ENCODE results near the gene NFKBIA.
"Not testable (repeated sequence)": the region's sequence is repeated elsewhere in the genome, so short reads cannot be mapped to it uniquely, and the experiment has no call there.

NFKBIA gene

DNA sequence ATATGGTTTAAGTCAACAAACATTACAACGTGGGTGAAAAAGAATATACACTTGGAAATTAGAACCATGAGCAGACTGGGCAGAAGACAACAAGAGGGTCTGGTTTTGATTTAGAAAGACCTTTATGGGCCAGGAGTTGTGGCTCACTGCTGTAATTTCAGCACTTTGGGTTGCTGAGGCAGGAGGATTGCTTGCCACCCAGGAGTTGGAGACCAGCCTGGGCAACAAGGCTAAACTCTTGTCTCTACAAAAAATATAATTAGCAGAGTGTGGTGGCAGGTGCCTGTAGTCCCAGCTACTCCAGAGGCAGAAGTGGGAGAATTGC lies 2.7 kb upstream of the NFKBIA start:
- DNase-seq, result no peak

DNA sequence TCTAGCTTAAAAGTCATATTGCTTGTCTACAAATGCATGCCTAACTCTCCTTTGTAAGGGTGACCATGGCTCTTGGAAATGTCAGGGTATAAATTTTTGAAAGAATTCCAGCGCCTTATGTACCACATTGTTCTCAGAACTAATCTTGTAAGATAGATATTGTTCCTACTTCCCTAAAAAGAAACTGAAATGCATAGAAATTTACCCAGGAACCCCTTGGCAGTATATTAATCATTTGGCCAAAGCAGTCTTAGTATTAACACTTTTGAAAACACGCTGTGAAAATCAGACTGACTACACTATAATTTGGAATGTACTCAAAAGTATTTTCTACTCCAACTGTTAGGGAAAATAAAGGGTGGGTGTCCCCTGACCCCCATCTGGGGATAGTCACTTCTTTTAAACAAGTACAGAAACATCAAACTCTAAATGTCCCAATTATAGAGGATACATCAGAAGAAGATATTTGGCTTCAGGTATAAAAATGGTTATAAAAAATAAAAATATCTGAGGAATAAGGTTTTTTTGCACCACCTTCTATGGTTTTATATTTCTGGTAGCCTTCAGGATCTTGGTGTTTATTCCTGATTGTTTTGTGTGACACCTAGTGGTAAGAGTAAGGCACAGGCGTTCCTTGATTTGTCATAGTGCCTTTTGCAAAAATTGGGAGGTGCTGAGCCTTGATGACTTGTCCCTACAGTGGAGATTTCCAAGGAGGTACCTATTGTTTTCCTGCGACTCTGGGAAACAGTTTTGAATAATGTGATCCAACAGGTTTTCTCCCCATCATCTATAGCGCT lies 2.2 kb upstream of the NFKBIA start:
- peak; percentile 57 for DNase-seq

DNA sequence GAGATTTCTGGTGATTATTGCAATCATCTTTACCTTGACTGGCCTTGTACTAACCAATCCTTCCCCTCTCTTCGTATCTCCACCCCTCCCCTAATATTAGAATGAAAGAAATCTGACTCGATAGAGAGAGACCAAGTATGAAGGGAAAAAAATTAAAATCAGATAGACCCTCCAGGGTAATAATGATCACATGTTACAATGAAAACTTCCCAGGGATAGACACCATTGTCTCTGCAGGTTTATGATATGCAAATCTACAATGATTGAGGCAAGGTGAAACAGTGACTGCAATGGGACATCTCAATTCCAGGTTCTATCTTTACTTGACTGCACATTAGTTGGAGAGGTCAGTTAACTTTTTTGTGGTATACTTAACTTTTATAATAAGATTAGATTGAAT lies 1.5 kb upstream of the NFKBIA start:
- DNase-seq, result no peak

DNA sequence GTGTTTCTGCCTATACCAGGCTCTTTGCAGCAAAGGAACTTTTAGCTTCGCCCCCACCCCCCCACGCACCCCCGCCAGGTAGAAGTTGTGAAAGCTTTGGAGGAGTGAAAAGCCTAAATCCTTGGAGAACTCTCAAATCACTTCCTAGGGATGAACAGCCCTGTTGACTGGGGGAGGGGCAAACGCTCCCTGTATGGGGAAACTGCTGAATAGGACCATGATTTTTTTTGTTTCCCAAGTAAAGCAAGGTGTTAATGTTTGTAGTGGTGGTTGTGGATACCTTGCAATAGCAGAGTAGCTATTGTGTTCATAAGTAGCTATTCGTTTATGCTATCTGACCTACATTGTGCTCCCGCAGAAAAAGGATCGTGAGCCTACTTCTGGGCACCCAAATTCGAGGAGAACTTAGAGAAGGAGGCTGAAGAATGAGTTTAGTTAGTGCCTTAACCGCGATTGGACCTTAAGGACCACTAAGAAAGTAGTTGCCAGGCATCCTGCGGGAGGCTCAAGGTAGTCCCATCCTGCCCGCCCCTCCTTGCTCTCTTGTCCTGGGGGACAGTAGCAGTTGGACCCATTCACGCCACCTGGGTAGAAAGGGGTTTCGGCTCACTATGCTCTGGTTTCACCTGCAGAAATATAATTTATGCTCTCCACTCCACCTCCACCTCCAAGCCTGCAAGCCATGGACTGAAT lies 901 bp upstream of the NFKBIA start:
- DNase-seq, result no peak

DNA sequence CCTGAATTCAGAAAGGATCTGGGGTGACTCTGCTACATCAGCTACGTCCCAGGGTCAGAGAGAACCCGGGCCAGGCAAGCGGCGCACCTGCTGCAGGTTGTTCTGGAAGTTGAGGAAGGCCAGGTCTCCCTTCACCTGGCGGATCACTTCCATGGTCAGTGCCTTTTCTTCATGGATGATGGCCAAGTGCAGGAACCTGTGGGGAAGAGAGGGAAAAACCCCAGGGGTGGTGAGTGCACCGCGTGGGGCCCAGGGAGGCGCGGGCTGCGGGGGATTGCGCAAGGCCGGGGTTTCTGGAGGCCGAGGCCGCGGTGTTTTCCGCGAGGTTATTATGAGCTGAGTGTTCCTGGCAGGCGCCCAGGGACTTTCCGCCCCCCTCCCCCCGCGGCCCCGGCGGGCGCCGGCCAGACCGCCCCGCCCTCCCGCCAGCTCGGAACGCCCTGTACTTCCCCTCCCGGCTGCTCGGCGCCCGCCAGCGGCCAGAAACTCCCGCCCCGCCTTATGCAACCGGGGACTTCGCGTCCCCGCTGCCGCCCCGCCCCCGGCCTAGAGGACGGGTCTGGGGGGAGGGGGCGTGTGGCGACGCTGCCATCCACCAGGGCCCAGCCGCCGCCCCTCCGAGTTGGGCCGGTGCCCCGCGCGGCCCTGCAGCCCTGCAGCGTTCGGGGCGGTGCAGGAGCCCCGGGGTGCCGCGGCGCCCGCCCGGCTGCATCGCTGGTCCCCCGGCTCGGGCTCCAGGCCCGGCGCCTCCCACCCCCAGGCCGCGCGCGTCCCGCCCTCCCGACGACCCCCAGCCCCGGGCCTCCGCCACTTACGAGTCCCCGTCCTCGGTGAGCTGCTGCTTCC lies 723 bp downstream of the NFKBIA start:
- DNase-seq, result peak; percentile 94

DNA sequence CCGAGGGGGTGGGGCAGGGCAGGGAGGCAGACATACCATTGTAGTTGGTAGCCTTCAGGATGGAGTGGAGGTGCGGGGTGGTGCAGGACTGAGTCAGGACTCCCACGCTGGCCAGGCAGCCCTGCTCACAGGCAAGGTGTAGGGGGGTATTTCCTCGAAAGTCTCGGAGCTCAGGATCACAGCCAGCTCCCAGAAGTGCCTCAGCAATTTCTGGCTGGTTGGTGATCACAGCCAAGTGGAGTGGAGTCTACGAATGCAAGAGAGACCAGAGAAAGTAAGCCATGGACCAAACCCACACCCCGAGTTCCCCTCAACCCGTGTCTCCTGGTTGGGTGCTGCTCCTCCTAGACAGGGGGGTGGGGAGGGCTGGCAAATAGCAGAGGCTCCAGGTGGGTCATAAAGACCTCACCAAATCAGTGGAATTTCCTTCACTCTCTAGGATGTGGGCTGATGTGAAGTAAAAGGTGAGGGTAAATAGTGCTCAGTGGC lies 1.4 kb downstream of the NFKBIA start:
- DNase-seq, result no peak

DNA sequence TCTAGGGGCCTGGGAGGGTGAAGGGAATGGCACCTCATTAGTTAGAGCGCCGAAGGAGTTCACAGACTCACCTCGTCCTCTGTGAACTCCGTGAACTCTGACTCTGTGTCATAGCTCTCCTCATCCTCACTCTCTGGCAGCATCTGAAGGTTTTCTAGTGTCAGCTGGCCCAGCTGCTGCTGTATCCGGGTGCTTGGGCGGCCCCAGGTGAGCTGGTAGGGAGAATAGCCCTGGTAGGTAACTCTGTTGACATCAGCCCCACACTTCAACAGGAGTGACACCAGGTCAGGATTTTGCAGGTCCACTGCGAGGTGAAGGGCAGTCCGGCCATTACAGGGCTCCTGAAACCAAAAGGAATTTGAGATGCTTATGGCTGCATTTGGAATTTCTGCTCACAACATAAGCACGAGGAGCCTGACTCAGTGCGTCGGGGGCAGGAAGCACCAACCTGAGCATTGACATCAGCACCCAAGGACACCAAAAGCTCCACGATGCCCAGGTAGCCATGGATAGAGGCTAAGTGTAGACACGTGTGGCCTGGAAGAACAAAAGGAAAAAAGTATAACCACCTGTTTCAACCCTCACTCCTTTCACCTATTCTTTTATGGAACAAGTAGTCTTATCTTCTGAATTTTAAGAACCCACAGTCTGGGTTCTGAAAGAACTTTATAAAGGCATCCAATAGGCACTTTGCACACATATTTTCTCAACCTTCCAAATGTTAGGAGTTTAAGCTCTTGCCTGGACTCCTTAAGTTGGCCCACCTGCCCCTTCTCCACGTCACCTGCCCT lies 2.0 kb downstream of the NFKBIA start:
- DNase-seq, result no peak

DNA sequence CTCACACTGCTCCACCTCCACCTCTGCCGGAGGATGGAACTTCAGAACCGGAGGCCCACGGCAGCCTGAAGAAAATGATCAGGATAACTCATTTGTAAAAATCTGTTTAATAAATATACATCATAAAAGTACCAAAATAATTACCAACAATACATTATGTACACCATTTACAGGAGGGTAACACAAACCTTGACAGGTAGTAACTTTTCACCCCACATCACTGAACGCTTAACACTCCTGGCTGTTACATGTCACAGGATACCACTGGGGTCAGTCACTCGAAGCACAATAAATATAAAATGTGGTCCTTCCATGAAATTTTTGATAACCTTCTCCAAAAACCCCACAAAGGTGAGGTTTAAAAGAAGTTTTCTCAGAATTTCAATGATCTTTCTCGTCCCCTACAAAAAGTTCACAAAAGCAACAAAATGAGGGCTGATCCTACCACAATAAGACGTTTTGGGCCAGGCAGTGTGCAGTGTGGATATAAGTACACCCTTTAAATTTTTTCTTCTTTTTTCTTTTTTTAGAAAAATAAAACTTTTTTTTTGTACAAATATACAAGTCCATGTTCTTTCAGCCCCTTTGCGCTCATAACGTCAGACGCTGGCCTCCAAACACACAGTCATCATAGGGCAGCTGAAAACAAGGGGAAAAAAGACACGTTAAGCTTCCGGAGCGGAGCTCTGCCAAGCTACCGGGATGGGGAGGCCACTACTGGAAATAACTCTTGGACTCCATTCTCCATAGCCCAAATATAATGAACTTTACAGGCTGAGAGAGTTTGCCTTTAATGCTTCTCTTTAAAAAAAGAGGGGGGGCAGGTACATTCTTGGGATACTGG lies 2.9 kb downstream of the NFKBIA start:
- DNase-seq, result no peak

DNA sequence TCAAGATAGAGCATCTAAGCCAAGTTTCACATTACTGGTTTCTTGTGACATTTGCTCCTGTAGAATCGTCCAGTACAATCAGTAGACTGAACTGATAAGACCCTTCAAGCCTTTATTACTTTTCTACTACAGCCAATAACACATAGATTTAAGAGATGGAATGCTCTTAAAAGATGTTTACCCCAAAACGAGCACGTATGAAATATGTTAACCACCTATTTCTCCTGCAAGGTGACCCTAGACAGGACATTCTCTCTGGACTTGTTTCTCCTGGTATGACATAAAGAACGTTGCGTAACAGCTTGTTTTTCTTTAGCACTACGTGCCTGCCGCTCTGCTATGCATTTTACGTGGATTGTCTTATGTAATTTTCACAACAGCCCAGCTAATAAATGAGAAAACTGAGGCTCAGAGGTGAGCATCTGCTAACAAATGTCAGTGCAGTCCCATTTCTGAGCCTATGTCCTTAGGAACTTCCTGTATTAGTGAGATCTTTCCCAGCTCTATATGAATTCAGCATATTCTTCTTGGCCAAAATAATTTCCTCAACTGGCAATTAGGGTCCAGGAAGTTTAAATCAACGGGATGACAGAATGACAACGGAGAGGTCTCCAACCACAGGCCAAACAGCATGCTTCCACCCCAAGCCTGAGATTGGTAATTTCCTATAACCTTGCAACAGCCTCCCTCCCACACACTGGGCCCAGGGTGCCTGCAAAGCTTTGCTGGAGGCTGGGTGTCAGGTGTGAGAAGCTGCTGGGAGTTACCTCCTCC lies 3.7 kb downstream of the NFKBIA start:
- no peak for DNase-seq

DNA sequence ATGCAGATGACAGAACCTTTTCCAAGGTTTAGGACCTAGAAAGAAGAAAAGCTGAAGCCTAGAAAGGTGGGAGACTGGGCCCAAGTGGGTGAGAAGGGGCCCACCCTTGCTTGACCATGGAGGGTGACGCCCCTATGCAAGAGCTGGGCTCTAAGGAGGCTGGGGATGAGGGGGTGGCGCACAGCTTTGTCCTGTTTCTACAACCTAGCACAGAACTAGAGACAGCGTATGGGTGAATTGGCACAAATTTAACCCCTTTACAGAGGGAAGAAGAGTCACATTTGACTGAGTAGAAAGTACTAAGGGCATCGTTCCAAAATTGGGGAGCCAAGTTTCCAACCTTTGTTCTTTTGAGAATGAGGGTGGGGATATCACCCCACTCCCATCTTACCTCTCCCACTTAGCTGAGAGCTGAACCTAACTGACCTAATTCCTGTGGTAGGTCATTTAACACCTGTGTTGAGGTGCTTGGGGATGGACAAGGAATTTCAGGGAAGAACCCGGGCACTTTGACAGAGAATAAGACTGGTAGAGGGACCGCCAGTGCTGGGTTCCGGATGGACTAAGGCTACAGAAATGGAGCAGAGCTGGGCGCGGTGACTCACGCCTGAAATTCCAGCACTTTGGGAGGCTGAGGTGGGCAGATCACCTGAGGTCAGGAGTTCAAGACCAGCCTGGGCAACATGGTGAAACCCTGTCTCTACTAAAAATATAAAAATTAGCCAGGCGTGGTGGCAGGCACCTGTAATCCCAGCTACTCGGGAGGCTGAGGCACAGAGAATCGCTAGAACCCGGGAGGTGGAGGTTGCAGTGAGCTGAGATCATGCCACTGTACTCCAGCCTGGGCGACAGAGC lies 5.2 kb downstream of the NFKBIA start:
- DNase-seq, result no peak

DNA sequence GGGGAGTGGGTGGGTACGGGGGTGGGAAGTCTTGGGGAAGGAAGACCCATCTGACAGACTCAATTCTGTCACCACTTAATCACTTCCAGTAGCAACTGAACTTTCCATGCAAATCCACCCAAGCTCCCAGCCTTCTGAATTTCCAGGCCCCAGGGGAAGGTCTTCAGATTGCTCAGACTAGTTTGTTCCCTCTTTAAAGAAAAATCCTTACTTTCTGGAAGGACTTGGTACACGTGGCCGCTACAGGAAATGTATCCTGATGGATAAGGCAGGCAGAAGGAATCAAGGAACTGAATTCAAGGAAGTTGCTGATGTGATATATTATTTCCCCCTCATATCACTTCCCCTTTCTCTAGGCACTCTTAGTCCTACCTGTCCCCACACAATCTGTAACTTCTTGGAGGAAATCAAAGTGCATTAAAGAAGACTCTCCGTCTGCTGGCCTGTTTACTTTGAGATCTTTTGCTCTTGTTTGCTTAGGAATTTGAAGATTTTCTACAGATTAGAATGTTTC lies 6.4 kb downstream of the NFKBIA start:
- DNase-seq, result no peak

DNA sequence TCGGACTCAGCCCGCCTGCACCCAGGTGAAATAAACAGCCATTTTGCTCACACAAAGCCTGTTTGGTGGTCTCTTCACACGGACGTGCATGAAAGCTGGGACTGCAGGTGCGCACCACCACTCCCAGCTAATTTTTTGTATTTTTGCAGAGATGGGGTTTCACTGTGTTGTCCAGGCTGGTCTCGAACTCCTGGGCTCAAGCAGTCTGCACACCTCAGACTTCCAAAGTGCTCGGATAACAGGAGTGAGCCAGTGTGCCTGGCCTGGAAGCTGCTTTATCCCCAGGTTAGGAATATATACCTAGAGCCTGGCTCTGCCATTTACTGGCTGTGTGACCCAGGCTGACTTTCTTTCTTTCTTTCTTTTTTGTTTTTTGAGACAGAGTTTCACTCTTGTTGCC lies 7.9 kb downstream of the NFKBIA start:
- not testable (repeated sequence) for DNase-seq

DNA sequence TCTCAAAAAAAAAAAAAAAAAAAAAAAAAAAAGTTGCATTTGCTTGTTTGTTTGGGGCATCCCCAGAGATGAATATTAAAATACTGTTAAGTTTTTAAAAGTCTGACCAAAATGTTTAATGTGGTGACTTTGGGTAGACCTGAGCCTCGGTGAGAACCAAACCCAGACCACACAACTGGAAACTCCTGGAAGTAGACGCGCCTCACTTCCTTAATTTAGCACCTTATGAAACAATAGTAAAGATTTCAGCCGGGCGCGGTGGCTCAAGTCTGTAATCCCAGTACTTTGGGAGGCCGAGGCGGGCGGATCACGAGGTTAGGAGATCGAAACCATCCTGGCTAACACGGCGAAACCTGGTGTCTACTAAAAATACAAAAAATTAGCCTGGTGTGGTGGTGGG lies 9.3 kb downstream of the NFKBIA start:
- DNase-seq, result no peak

DNA sequence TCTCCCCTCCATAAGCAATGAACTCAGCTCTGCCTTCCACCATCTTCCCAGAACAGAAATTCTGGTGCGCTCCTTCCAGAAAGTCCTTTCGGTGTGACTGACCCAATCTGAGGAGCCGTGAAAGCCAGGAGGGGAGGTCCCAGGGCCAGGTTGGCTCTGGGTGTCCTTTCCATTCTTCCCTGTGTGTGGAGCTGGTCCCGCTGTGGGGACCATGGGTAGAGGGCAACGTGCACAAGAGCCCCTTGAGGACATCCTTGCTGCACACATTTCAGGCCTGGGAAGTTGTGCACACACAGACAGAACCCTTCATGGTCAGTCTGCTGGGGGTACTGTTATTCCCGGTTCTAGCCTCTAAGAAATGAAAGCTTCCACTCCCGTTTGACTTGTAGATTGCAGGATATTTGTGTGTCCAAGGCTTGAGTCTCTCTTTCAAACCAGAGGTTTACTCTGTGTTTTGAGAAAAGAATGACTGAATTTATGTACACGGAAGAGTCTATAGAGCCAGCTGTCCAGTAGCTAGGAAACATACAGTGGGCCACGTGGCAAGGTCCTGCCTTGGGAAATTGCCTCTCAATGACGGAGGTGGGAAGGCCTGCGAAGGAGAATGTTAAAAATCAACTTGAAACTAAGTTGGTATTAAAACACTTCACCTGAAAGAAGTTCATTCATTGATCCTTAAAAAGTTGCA lies 10.1 kb downstream of the NFKBIA start:
- DNase-seq, result no peak

DNA sequence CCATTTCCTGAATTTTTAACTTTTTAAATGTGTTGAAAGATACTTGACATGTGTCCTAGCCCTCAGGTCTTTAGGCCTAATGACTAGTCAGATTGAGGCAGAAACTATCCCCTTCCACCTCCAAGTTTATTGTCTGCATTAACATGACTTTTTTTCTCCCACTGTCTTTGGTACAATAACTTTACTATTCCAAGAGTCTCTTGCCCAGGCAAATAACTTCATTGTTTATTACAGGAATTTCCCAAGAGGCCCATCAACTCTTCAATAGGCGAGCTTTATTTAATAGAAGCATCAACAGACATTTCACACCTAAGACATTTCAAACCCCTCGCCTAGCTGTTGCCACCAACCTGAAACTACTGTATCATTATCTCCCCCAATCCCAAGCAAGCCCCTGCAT lies 10.7 kb downstream of the NFKBIA start:
- no peak for DNase-seq

DNA sequence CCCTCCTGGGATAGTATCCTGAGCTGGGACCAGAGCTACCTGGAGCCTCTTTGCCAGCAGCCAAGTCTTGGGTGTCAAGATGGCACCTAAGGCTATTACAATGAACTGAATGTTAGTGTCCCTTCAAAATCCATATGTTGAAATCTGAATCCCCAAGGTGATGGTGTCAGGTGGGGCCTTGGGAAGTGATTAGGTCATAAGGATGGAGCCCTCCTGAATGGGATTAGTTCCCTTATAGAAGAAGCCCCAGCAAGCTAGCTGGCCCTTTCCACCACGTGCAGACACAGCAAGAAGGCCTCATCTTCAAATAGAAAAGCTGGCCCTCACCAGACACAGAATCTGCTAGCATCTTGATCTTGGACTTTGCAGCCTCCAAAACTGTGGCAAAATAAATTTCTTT lies 12.4 kb downstream of the NFKBIA start:
- DNase-seq, result no peak

DNA sequence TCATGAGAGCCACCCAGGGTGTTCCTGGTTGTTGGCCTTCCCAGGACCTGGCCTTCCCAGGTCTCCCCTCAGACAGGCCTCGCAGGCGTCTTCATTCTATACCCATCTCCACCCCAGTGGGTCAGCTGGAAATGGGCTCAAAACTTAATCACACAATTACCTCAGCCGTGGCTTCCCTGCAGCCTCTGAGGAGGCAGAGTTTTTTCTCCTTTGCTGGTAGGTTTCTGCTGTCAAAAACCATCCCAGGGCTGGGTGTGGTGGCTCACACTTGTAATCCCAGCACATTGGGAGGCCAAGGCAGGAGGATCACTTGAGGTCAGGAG lies 13.2 kb downstream of the NFKBIA start:
- no peak for DNase-seq

DNA sequence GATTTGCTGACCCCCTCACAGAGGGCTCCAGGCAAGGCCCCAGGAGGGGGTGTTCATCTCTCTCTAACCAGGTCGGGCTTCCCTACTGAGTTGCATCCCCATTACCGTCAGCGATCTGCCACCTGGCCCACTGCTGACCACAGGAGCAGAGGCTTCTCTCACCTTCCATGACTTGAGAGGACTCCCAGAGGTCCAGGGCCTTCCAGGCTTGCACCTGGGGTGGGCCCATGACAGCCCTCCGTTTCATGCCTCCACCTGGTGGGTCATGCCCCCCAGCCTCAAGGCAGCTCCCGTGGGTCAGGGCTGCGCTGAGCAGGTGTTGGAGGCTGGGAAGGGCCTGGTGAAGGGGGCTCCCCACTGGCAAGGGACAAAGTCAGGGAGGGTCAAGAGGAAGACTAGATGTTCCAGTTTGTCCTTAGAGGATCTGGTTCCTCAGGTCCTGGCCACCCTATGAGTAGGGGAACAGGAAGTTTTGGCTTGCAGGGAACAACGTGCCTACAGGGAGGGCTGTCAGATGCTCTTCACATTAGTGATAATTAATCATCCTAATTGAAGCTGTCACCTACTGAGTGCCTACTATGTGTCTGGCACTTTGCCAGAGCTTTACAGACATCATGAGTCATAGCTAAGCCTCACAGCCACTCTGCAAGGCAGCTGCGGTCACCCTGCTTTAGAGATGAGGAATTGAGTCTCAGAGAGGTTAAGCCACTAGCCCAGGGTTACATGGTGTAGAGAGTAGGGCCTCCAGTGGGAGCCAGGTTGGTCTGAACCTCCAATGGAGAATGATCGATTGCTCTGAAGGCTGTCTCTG lies 13.8 kb downstream of the NFKBIA start:
- peak; percentile 60 for DNase-seq

DNA sequence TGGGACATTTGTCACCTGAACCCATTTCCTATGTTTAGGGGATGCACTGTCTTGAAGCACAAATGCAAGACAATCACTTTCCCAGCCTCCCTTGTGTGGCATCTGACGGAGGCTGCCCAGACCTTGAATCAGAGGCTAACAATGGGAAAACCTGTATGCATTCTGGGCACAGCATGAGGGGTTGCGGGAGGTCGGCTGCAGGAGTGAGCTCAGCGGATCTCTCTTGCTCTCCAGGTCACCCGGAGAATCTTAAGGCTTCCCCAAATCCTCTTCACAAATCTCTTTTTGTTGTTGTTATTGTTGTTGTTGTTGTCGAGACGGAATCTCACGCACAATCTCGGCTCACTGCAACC lies 15.3 kb downstream of the NFKBIA start:
- no peak for DNase-seq
